ENCODE results near the gene FOCAD.

Gene FOCAD

DNA sequence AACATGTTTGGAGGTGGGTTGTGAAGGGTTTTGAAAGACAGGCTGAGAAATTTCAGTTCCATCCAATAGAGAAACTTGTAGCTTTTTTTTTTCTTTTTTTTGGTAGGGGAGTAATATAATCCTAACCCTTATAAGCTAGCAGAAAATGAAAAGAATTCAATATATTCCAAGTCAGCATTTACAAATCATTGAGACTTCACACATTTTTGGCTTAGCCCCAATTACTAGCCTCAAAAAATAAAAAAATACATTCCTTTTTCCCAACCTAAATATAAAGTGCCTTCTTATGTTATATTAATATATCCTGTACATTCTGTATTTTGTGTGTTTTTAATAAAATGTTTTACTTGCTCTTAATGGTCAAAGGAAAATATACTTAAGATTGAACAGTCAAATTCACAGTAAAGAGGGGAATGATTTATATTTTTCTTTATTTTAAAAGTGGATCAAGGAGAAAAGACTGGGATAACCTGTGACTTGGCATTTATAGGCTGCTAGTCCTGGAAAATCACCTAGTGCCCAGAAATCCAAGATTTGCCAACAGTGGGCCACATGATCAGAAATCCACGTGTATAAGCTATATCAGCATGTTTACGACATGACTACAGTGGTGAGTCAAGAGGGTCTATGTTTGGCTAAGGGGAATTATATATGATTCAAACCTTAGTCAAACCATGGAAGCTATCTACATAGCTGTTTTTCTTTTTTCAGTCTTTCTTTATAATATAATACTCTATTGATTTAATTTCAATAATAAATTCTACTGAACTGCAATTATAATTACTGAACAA, 332.8 kb downstream of the FOCAD start:
- no peak for DNase-seq (ENCODE audit: low read depth)

DNA sequence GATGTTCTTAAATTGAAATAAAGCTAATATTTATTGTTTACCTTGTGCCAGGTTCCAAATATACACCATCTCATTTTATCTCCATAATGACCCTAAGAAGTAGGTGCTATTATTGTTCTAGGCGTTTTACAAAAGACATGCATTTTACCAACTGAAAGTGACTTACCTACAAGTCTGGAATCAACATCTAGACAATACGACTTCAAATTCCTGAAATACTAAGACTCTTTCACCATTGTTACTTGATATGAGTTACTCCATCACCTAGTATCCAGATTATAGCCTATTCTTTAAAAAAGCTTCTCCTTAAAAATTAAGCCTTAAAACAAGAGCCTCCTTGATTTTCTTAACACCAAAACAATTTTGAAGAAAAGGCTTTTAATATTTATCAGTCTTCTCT, 334.1 kb downstream of the FOCAD start:
- no peak for DNase-seq (ENCODE audit: low read depth)

GRCh38 chr9:21023861-21024260, 339.8 kb downstream of the FOCAD start:
- no peak for DNase-seq (ENCODE audit: low read depth)

DNA sequence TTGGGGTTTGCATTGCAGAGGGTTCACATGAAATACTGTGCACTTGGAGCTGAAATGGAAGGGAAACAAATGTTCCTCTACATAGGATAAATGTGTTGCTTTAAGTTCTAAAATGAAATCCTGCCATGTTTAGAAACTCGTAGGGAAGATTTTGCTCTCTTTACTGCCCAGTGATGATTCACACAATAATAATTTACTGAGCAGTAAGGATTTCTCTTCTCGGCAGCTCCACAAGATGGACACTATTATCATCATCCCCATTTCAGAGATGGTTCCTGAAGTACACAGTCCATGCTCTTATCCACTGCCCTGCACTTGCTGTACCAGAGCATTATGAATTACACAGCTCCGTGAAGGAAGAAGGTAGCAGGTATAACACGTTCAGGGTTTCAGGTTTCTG, 343.2 kb downstream of the FOCAD start:
- DNase-seq (ENCODE audit: low read depth), result no peak

GRCh38 chr9:21028466-21028865, 344.4 kb downstream of the FOCAD start:
- no peak for DNase-seq (ENCODE audit: low read depth)

DNA sequence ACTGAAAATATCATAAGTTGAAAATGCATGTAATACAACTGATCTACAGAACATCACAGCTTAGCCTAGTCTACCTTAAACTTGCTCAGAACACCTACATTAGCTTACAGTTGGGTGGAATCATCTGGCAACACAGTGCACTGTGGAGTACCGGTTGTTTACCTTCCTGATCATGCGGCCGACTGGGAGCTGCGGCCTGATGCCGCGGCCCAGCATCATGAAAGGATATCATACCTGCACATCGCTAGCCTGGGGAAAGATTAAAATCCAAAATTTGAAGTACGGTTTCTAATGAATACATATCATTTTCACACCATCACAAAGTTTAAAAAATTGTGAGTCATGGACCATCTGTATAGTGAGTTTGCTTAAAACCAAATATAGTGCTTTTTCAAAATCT, 345.6 kb downstream of the FOCAD start:
- no peak for DNase-seq (ENCODE audit: low read depth)

- DNase-seq (ENCODE audit: low read depth), result peak; percentile 53
These were observed 346.5 kb downstream of the FOCAD start for GRCh38 chr9:21030389-21031035.

DNA sequence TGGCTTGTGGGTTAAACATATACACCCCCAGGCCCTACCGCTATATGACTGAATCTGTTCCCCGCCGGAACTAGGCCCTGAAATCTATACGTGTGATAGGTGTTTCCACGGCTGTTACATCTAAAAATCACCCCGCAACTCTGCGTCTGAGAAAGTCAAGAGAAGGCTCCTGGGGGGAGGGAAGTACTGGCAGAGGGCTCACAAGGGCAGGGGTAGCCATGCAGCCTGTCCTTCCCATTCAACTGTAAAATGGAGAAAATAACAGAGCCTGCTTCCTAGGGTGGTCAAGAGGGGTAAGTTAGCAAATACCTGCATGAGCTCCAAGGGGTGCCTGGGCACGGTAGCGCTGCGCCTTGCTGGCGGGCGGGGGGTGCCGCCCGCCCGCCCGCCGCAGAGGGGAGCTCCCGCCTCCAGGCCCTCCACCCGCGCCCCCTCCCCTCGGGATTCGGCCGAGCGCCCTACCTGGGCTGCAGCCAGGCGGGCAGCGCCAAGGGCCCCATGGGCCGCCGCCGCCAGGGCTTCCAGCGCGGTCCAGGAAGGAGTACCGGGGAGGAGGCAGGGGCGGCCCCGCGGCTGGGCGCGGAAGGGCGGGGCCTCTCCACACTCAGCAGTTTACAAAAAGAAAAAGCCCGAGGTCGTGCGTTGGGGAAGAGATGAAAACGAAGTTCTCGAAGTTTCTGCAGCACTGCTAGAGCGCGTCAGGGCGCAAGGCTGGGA, 347.2 kb downstream of the FOCAD start, which contains the start of gene HACD4:
Gene HACD4, minus strand, starts transcription at position 550 of the 717 bp plus-strand sequence. Its CDS starts 50 bp downstream, at position 500.
- no peak for DNase-seq (ENCODE audit: low read depth)

DNA sequence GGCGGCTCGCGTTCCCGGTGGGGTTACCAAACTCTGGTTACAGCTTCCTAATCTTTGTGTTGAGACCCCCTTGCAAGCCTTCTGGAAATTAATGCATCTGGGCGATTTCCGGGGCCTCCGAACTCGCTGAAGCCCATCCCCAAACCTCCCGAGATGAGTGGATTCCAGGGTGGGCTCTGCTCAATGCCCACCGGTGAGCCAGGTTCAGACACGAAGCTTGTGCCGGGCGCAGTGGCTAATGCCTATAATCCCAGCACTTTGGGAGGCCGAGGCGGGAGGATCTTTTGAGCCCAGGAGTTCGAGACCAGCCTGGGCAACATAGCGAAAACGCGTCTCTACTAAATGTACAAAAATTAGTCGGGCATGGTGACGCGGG, 347.7 kb downstream of the FOCAD start:
- no peak for DNase-seq (ENCODE audit: low read depth)

DNA sequence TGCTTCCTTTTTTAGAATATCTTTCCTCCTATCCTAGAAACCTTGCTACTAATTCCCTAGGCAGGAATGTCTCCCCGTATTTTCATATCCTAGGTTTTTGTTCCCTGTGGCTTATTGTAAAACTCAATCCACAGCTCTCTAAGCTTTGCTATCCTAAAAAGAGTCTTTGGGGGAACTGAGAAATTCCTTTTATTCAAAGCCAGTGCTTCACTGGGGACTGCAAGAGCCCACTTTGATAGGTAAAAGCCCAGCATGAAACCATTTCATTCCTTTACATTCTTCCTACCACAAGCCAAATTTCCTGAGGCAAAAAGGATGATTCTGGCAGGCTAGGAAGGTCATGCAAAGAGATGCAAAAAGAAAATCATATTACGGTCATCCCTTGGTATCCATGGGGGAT, 353.2 kb downstream of the FOCAD start:
- no peak for DNase-seq (ENCODE audit: low read depth)

- no peak for DNase-seq (ENCODE audit: low read depth)
These were observed 355.2 kb downstream of the FOCAD start for GRCh38 chr9:21039302-21039701.

DNA sequence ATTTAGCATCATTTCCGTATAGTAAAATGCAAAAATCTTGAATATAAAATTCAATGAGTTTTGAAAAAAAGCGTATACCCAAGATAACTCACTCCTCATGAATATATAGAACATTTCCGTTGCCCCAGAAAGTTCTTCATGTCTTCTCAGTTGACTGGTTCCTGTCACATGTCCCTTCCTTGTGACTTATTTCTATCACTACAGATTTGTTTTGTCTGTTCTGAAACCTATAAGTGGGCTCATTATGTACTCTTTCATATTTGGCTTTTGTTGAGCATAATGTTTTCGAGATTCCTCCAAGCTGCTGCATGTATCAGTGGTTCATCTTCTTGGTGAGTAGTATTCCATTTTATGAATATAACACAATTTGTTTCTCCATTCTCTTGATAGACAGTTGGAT, 358.4 kb downstream of the FOCAD start:
- DNase-seq (ENCODE audit: low read depth), result no peak

DNA sequence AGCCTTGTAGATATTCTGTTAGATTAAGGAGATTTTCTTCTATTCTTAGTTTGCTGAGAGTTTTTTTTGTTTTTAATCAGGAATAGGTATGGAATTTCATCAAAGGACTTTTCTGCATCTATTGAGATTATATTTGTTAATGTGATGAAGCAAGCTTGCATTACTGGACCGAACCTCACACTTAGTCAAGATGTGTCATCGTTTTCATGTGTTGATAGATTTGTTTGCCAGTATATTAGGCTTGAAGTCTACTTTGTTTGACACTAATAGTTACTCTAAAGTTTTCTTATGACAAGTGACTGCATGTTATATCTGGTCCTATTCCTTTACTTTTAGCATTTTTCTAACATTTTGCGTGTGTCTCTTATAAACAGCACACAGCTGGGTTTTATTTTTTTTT, 359.8 kb downstream of the FOCAD start:
- DNase-seq (ENCODE audit: low read depth), result no peak

All from GM04504 (cell line).